ENCODE measurements around the gene COL11A2.
A peak's percentile ranks its signal among the peaks of the same experiment; 100 is the strongest.

COL11A2 gene

GRCh38 chr6:33200219-33201146, 8.2 kb upstream of the COL11A2 start, which contains the start of the genes RXRB and SLC39A7:
Gene RXRB (minus strand): TSS chr6:33200665. CDS start chr6:33200476, 189 bp downstream.
Gene SLC39A7 (plus strand): TSS chr6:33200867. CDS start chr6:33201246, 379 bp downstream.
- DNase-seq (ENCODE audit: low read depth, low spot score): peak; percentile 96
- H3K36me3 ChIP-seq (ENCODE audit: control insufficient read depth, insufficient read depth, low read length): peaks cover 14% of the 10 kb centered on the region; the same call in 1 of the 2 replicates

DNA sequence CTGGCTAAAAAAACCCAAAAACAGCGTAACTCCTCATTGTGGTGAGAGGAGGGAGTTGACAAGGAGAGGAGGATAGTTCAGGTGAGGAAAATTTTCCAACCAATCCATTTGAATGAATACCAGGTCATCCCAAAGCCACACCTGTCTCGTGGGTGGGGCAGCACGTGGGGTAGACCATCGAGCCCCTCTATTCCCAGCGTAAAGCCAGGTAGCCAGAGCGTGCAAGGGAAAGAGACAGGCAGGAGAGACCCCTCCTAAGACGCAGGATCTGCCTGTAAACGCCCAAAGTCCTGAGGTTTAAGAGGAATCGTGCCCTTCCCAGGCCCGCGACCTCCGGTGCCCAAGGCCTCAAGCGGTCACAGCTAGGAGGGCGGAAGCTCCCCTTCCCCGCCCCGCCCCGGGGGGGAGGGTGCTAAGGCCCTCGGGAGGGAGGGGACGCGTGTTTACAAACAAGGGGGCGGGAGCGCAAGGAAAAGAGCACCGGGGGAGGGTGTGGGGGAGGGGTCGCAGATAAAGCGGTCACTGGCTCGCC, 7.5 kb upstream of the COL11A2 start:
- no CpG with 5 or more reads among the region's 26 CpGs for WGBS (ENCODE audit: insufficient coverage, insufficient read length)
- H3K36me3 ChIP-seq (ENCODE audit: control insufficient read depth, insufficient read depth, low read length): peaks cover 15% of the 10 kb centered on the region; the same call in 1 of the 2 replicates

More at GRCh38 chr6:33200219-33201146, 8.2 kb upstream of the COL11A2 start, which contains the start of the genes RXRB and SLC39A7:
- no peaks in the 10 kb centered on the region for H3K9me3 ChIP-seq (ENCODE audit: control insufficient read depth, insufficient read depth, low read length)
- H3K27me3 ChIP-seq (ENCODE audit: control insufficient read depth, insufficient read depth, low read length): no peaks in the 10 kb centered on the region
- peaks cover 10% of the 10 kb centered on the region; the same call in 1 of the 2 replicates for H3K4me1 ChIP-seq (ENCODE audit: control insufficient read depth, insufficient read depth, low read length)
- H3K4me3 ChIP-seq (ENCODE audit: low read length): peak within 1 kb of the TSS; percentile 72
- no peak within 1 kb of the TSS for H3K27ac ChIP-seq (ENCODE audit: low read length)
- no CpG with 5 or more reads among the region's 68 CpGs for WGBS (ENCODE audit: insufficient coverage, insufficient read length)

DNA sequence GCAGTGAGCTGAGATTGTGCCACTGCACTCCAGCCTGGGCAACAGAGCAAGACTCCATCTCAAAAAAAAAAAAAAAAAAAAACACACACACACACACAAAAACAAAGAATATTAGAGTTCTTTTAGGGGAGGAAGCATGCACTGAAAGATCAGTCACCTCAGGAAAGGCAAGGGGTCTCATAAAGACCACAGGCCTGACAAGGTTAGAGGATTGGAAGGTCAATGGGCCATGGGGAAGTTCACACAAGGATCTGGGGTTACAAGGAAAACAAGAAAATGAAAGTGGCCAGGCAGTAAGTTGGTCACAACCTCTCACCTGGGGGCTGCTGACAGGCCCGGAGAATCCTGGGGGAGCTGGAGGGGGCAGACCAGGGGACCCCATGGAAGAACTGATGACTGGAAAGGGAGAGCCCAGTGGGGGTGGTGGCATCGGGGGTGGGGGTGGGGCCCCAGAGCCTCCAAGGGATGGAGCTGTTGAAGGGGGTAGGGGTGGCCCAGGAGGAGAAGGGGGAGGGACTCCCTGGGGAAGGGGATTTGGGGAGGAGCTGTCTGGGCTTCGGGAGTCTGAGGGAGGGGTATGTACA, 6.7 kb upstream of the COL11A2 start:
- Histone ChIP-seq H3K4me1 (ENCODE audit: control insufficient read depth, insufficient read depth, low read length) (peaks cover 6% of the 10 kb centered on the region; the same call in 1 of the 2 replicates), H3K4me3 (ENCODE audit: low read length) (no peak overlapping the region; the same call in 1 of the 2 replicates), H3K27me3 (ENCODE audit: control insufficient read depth, insufficient read depth, low read length) (no peaks in the 10 kb centered on the region), H3K36me3 (ENCODE audit: control insufficient read depth, insufficient read depth, low read length) (peaks cover 15% of the 10 kb centered on the region; the same call in 1 of the 2 replicates), H3K27ac (ENCODE audit: low read length) (no peak overlapping the region), H3K9me3 (ENCODE audit: control insufficient read depth, insufficient read depth, low read length) (no peaks in the 10 kb centered on the region)
- WGBS (ENCODE audit: insufficient coverage, insufficient read length): no CpG with 5 or more reads among the region's 3 CpGs
- no peak for DNase-seq (ENCODE audit: low read depth, low spot score)

More for the DNA sequence above, 7.5 kb upstream of the COL11A2 start:
- peak overlapping the region; percentile 72 for H3K4me3 ChIP-seq (ENCODE audit: low read length)
- no peak for DNase-seq (ENCODE audit: low read depth, low spot score)
- H3K27me3 ChIP-seq (ENCODE audit: control insufficient read depth, insufficient read depth, low read length): no peaks in the 10 kb centered on the region
- H3K27ac ChIP-seq (ENCODE audit: low read length): no peak overlapping the region
- peaks cover 8% of the 10 kb centered on the region; the same call in 1 of the 2 replicates for H3K4me1 ChIP-seq (ENCODE audit: control insufficient read depth, insufficient read depth, low read length)
- no peaks in the 10 kb centered on the region for H3K9me3 ChIP-seq (ENCODE audit: control insufficient read depth, insufficient read depth, low read length)

DNA sequence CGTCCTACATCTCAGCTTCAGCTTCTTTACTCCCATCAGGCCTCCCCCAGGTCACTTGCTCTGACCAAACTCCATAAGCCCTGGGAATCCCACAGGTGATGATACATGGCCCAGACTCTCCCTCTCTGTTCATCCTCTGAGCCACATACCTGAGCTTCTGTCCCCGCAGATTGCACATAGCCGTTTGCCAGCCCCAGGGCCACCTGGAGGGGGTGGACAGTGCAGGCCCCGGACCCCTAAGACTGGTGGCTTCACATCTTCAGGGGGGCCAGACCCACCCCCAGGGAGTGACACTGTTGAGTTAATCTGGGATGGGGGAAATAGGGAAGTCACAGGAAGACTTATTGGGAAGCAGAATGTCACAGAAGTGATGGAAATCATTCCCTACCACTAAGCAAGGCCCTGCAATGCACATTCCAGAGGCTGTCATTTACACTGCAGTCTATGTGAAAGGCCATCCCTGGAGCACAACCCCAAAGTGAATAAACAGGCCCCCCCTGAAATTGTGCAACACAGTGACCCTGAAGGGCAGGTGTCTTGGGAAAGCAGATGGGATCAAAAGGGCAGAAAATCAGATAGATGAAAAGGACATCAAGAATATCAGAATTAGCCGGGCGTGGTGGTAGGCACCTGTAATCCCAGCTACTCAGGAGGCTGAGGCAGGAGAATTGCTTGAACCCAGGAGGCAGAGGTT, 6.0 kb upstream of the COL11A2 start:
- Histone ChIP-seq H3K27me3 (ENCODE audit: control insufficient read depth, insufficient read depth, low read length) (no peaks in the 10 kb centered on the region), H3K4me3 (ENCODE audit: low read length) (no peak overlapping the region), H3K36me3 (ENCODE audit: control insufficient read depth, insufficient read depth, low read length) (peaks cover 10% of the 10 kb centered on the region; the same call in 1 of the 2 replicates), H3K9me3 (ENCODE audit: control insufficient read depth, insufficient read depth, low read length) (no peaks in the 10 kb centered on the region), H3K27ac (ENCODE audit: low read length) (no peak overlapping the region), H3K4me1 (ENCODE audit: control insufficient read depth, insufficient read depth, low read length) (peaks cover 5% of the 10 kb centered on the region; the same call in 1 of the 2 replicates)
- DNase-seq (ENCODE audit: low read depth, low spot score): no peak
- no CpG with 5 or more reads among the region's 6 CpGs for WGBS (ENCODE audit: insufficient coverage, insufficient read length)

DNA sequence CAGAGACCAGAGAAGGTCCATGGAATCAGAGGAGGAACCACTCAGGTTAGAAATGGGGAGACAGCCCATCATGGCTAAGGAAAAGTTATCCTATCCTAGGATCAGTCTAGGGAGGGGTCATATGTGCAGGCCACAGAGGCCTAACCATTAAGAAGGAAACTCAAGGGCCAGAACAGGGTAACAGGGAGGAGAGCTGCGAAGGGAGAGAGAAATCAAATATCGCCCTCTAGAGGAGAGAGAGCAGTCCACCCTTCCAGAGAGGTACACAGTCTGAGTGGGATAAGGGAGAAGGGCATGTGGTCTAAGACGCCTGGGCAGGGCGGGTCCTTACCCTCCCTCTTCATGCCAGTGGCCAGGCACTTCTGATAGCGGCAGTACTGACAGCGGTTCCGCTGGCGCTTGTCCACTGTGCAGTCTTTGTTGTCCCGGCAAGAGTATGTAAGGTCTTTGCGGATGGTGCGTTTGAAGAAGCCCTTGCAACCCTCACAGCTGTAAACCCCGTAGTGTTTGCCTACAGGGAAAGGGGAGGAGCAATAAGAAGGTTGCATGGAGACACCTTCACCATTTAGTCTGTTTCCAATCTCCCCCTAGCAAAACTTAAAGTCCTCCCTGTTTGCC, 5.3 kb upstream of the COL11A2 start:
- Histone ChIP-seq H3K9me3 (ENCODE audit: control insufficient read depth, insufficient read depth, low read length) (no peaks in the 10 kb centered on the region), H3K27me3 (ENCODE audit: control insufficient read depth, insufficient read depth, low read length) (no peaks in the 10 kb centered on the region), H3K36me3 (ENCODE audit: control insufficient read depth, insufficient read depth, low read length) (peaks cover 6% of the 10 kb centered on the region; the same call in 1 of the 2 replicates), H3K27ac (ENCODE audit: low read length) (no peak overlapping the region), H3K4me3 (ENCODE audit: low read length) (no peak overlapping the region), H3K4me1 (ENCODE audit: control insufficient read depth, insufficient read depth, low read length) (peaks cover 5% of the 10 kb centered on the region; the same call in 1 of the 2 replicates)
- DNase-seq (ENCODE audit: low read depth, low spot score): no peak
- no CpG with 5 or more reads among the region's 12 CpGs for WGBS (ENCODE audit: insufficient coverage, insufficient read length)

DNA sequence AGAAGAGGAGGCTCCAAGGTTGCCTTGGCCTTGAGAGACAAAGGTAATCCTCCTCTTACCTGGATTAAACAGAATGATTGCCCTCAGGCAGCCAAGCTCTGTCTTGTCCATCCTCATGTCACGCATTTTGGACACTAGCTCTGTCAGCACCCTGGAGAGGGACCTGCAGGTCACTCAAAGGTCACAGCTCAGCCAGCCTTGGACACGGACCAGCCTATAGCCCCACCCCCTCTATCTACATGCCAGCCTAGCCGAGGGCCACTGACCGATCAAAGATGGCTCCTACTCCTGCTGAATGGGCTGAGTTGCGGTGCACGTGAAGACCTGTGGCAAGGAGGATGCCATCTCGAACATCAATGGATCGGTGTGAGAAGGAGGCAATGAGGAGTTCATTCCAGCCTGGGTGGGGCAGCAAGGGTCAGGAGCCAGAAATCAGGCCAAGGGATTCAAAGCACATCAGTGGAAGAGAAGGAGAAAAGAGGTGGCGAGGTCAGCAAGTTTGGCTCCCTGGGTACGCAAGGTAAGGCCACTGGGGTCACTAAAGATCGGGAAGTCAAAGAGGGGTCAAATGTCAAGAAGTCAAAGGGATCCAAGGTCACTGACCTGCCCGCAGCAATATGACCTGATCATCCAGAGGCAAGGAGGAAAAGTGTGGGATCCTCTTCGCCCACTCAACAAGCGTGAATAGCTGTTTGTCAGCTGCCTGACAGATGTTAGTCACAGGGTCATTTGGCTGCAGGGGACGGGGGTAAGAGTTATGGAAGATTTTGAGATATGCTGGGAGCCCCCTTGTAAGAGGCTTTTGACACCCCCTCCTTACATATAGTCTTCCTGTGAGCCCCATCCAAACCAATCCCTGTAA, 3.3 kb upstream of the COL11A2 start:
- no peaks in the 10 kb centered on the region for H3K9me3 ChIP-seq (ENCODE audit: control insufficient read depth, insufficient read depth, low read length)
- no peak for DNase-seq (ENCODE audit: low read depth, low spot score)
- H3K4me3 ChIP-seq (ENCODE audit: low read length): no peak overlapping the region
- no peak overlapping the region for H3K27ac ChIP-seq (ENCODE audit: low read length)
- H3K36me3 ChIP-seq (ENCODE audit: control insufficient read depth, insufficient read depth, low read length): peaks cover 4% of the 10 kb centered on the region; the same call in 1 of the 2 replicates
- no CpG with 5 or more reads among the region's 15 CpGs for WGBS (ENCODE audit: insufficient coverage, insufficient read length)
- H3K4me1 ChIP-seq (ENCODE audit: control insufficient read depth, insufficient read depth, low read length): peaks cover 7% of the 10 kb centered on the region
- peaks cover 2% of the 10 kb centered on the region; the same call in 1 of the 2 replicates for H3K27me3 ChIP-seq (ENCODE audit: control insufficient read depth, insufficient read depth, low read length)

DNA sequence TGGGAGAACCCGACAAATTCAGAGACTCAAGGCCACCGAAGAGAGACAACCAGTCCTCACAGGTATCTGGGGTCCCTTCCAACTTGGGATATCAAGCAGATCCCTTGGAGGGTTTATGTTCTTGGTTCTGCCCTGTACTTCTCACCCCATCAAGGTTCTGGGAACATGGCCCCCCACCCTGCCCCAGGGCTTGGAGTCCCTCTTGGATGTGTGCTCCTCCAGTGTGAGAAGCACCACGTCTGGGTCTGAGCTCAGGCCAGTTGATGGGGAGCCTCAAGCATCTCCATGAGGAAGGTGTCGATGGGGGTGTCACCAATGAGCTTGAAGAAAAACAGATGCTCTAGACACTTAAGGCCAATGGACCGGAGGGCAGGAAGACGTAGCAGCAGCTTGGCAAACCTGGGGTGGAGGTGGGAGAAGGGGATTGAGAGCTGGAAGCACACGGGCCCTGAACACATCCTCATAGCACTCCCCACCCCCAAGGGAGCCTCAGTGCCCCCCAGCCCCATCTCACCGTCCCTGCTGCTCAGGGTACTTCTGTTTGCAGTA, 2.2 kb upstream of the COL11A2 start:
- no CpG with 5 or more reads among the region's 8 CpGs for WGBS (ENCODE audit: insufficient coverage, insufficient read length)

GRCh38 chr6:33193619-33194018, 1.4 kb upstream of the COL11A2 start:
- H3K27ac ChIP-seq (ENCODE audit: low read length): no peak overlapping the region
- peaks cover 4% of the 10 kb centered on the region; the same call in 1 of the 2 replicates for H3K36me3 ChIP-seq (ENCODE audit: control insufficient read depth, insufficient read depth, low read length)
- no peak overlapping the region; the same call in 1 of the 2 replicates for H3K4me3 ChIP-seq (ENCODE audit: low read length)
- peaks cover 2% of the 10 kb centered on the region; the same call in 1 of the 2 replicates for H3K27me3 ChIP-seq (ENCODE audit: control insufficient read depth, insufficient read depth, low read length)
- DNase-seq (ENCODE audit: low read depth, low spot score): no peak
- WGBS (ENCODE audit: insufficient coverage, insufficient read length): no CpG with 5 or more reads among the region's 6 CpGs
- H3K4me1 ChIP-seq (ENCODE audit: control insufficient read depth, insufficient read depth, low read length): peaks cover 7% of the 10 kb centered on the region
- H3K9me3 ChIP-seq (ENCODE audit: control insufficient read depth, insufficient read depth, low read length): no peaks in the 10 kb centered on the region

More for the DNA sequence above, 2.2 kb upstream of the COL11A2 start:
- peaks cover 2% of the 10 kb centered on the region; the same call in 1 of the 2 replicates for H3K27me3 ChIP-seq (ENCODE audit: control insufficient read depth, insufficient read depth, low read length)
- H3K4me3 ChIP-seq (ENCODE audit: low read length): no peak overlapping the region
- H3K36me3 ChIP-seq (ENCODE audit: control insufficient read depth, insufficient read depth, low read length): peaks cover 4% of the 10 kb centered on the region; the same call in 1 of the 2 replicates
- no peak overlapping the region for H3K27ac ChIP-seq (ENCODE audit: low read length)
- H3K4me1 ChIP-seq (ENCODE audit: control insufficient read depth, insufficient read depth, low read length): peaks cover 7% of the 10 kb centered on the region
- H3K9me3 ChIP-seq (ENCODE audit: control insufficient read depth, insufficient read depth, low read length): no peaks in the 10 kb centered on the region
- no peak for DNase-seq (ENCODE audit: low read depth, low spot score)

Measured in iPS DF 6.9 (cell line).